T47D (cell line): ENCODE measurements around the gene ID2.
A peak's percentile ranks its signal among the peaks of the same experiment; 100 is the strongest.

Experiments used
- DNase-seq, 2 experiments: peaks; one replicate each; pipeline versions ENCODE4 v3.0.0 to v3.0.0-alpha.2; 2011 to 2012; ENCODE audit warnings: low read depth in 1 of 2, low spot score in 1 of 2
- JUND ChIP-seq: IDR thresholded peaks from 2 replicates; pipeline ENCODE4 v1.6.1; 2012; ENCODE audit warnings: low read depth
- in situ Hi-C: cut with HindIII; loops from 2 replicates; pipeline ENCODE4 v1.10.0; 2016; ENCODE audit warnings: low sequenced_read_pairs, low pct_unique_long_range_greater_than_20kb

The ID2 gene

GRCh38 chr2:8663997-8664396 is 17.9 kb upstream of the ID2 start:
- DNase-seq, result no peak
- in situ Hi-C loops, result no loop called here
- no peak for TF ChIP-seq JUND

- DNase-seq, result no peak
- in situ Hi-C loops, result no loop called here
- no peak for TF ChIP-seq JUND
These were observed 15.3 kb upstream of the ID2 start for GRCh38 chr2:8666581-8666980.

- TF ChIP-seq JUND, result no peak
- DNase-seq, result no peak
- in situ Hi-C loops, result no loop called here
These were observed 13.9 kb upstream of the ID2 start for GRCh38 chr2:8667896-8668512.

DNA sequence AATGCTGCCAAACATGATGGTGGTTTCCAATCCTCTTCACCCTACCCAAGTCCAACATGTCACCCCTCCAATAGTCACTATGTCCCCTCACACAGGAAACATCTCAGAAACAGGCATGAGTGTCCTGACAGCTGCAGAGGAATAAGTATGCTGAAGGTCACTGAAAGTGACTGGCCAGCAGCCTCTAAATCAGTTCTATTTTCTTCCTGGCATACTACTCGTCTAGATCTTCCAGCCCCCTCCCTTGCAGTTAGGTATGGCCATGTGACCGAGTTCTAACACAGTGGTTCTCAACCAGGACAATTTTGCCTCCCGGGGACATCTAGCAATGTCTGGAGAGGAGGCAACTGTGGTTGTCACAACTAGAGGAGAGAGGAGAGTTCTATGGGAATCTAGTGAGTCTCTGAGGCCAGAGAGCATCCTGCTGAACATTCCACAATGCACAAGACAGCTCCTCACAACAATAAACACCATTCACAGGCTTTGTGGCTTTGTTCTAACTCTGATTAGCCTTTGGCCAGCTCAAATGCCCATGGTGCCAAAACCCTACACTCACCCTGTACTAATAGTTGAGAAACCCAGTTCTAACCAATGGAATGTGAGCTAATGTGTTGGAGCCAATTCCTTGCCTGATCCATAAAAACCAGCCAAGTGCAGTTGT is 12.6 kb upstream of the ID2 start:
- no peak for TF ChIP-seq JUND
- DNase-seq, result no peak
- in situ Hi-C loops, result no loop called here

- DNase-seq, result no peak
- no peak for TF ChIP-seq JUND
- in situ Hi-C loops, result no loop called here
These were observed 11.3 kb upstream of the ID2 start for GRCh38 chr2:8670580-8670979.

DNA sequence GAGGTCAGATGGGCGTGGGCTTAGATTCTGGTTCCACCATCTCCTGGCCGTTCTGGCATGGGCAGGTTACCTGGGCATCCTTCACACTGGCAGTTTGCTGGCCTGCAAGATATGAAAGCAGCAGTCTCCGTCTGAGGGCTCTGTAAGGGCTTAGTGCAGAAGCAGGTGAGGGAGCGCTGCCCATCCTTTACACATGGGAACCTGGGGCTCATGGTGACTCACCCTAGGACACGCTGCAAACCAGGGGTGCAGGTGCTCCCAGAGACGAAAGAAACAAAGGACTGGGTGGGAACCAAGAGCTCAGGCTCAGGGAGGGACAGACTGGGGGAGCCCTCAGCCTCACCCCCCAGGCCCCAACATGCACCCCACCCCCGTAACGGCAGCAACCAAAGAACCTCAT is 10.7 kb upstream of the ID2 start:
- in situ Hi-C loops, result no loop called here
- TF ChIP-seq JUND, result no peak
- no peak for DNase-seq

GRCh38 chr2:8671802-8672201 is 10.1 kb upstream of the ID2 start:
- no peak for TF ChIP-seq JUND
- in situ Hi-C loops, result no loop called here
- no peak for DNase-seq

DNA sequence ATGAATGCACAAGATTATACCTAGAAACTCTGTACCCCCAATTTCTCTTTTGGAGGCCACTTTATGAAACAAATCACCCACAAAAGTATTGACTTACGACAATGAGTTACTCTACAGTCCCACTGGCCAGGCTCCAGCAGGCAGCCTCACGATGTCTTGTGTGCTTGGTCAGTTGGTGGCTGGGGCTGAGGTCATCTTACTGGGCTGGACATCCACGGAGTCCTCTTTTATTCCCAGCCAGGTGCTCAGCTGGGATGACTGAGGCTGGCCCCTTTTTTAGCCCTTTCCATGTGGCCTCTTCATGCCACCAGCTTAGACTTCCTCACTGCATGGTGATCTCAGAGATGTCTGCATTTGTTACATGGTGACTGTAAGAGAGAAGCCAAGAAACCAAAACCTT is 8.9 kb upstream of the ID2 start:
- in situ Hi-C loops, result no loop called here
- DNase-seq, result no peak
- TF ChIP-seq JUND, result no peak

DNA sequence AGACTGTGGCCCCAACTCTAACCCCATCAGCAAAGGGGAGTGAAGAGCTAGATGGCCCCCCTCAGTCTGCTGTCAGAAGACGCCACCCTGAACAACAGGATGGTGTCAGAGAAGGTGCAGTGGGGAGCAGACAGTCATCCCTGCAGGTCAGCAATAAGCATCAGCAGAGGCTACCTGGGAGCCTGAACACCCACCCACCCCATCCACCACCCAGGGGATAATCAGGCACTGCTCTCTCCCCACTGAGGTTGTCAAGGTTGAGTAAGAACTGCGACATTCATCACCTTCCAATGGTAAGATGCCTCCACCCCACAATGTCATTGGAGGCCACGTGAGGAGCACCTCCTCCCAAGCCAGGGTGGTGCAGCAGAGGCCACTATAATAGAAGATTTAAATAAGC is 8.5 kb upstream of the ID2 start:
- TF ChIP-seq JUND, result no peak
- in situ Hi-C loops, result no loop called here
- DNase-seq, result no peak

- no peak for DNase-seq
- TF ChIP-seq JUND, result no peak
- in situ Hi-C loops, result no loop called here
These were observed 7.3 kb upstream of the ID2 start for GRCh38 chr2:8674420-8675009.

GRCh38 chr2:8675543-8675942 is 6.3 kb upstream of the ID2 start:
- TF ChIP-seq JUND, result no peak
- in situ Hi-C loops, result no loop called here

DNA sequence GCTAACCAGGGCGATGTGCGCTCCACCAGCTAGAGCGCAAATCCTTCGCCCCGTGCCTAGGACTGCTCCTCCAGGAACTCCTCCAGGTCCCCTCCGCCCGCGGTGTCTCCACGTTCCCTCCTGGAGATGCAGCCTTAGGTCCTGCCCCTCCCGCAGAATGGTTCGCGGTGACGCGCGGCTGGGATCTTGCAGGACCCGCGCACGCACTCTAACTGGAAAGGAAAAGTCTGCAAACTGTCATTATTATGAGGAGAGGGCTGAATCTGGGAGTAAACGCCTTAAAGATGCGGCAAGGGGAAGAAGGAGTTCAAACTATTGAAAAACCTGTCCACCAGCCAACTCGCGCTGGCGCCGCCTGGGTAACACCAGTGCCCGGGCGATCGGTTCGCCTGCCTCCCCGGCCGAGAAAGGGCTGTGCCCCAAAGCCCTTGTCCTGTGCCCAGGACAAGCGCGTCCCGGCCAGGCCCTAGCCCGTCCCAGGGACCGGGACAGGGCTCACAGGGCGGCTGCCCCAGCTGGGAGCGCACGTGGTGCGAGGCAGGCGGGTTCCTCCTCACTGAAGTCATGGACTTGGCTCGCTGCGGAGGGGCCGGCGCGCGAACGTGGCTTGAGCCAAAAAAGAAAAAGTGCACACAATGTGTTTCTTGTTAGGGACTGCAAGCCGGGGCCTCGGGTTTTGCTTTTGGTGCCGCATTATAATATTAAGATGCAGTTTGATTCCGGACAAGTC is 5.5 kb upstream of the ID2 start:
- peak; percentile 53 to 60 for DNase-seq
- no peak for TF ChIP-seq JUND
- in situ Hi-C loops, result no loop called here

More at GRCh38 chr2:8675543-8675942, 6.3 kb upstream of the ID2 start:
- no peak for DNase-seq

DNA sequence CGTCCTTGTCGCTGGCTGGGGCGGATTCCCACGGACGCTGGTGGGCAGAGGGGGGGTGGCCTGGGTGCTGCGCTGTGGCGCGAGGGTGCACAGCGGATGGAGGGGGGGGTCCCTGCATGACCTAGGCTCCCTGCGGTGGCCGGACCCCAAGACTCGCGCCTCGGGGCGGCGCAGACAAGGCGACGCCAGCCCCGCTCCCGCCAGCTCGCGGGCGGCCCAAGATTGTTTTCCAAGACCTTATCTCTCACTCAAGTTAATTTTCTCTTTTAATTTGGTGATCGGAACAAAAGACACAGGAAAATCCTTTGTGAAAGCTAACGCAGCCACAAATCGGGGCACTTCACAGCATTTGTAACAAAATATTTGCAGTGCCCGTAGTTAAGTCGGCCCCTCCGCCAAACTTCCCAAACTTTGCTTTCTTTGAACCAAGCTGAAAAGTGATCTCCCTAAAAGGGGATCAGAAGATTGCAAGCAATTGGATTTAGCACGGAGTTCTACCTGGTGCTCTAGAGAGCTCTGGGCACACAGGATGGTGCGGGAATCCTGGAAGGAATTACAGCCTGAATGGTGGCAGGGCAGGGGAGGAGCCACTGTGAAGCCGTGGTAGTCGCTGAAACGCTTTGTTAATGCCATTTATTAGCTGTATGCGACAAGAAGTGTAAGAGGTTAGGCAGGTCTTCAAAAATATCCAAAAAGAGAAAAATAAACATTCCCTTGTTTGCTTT is 4.8 kb upstream of the ID2 start:
- in situ Hi-C loops, result no loop called here
- TF ChIP-seq JUND, result no peak
- DNase-seq, result no peak
